SK-N-SH treated with all-trans-retinoic acid at 6 μM for 48 hours (cell line): ENCODE measurements around the gene TAF3.
A peak's percentile ranks its signal among the peaks of the same experiment; 100 is the strongest.

ENCODE experiments used
- ATAC-seq: fragments of 200-7000 bp; cut with Tn5 transposase; 3 replicates; pipeline ENCODE4 v1.9.1; 2020; ENCODE audit warnings: mild to moderate bottlenecking, moderate library complexity
- ARNTL ChIP-seq: fragments of 450-650 bp; formaldehyde crosslinking; IDR thresholded peaks from 2 replicates; pipeline ENCODE4 v1.5.0; 2020; ENCODE audit warnings: low read depth, mild to moderate bottlenecking, moderate library complexity, borderline replicate concordance
- BACH2 ChIP-seq: fragments of 250-450 bp; sonication (Bioruptor Pico); IDR thresholded peaks from 2 replicates; pipeline ENCODE4 v1.9.0; 2021; ENCODE audit warnings: mild to moderate bottlenecking, borderline replicate concordance
- ESRRG ChIP-seq: fragments of 250-450 bp; sonication (Bioruptor Pico); IDR thresholded peaks from 2 replicates; pipeline ENCODE4 v1.6.1; 2021; ENCODE audit warnings: mild to moderate bottlenecking
- GLIS3 ChIP-seq: fragments of 250-450 bp; sonication (Bioruptor Pico); IDR thresholded peaks from 2 replicates; pipeline ENCODE4 v1.5.0; 2020; ENCODE audit warnings: mild to moderate bottlenecking, moderate library complexity
- ISL1 ChIP-seq: fragments of 250-450 bp; sonication (Bioruptor Pico); IDR thresholded peaks from 2 replicates; pipeline ENCODE4 v2.1.2; 2022; ENCODE audit warnings: mild to moderate bottlenecking, moderate library complexity
- OSR1 ChIP-seq: fragments of 250-450 bp; sonication (Bioruptor Pico); IDR thresholded peaks from 2 replicates; pipeline ENCODE4 v1.8.0; 2022; ENCODE audit warnings: moderate library complexity, mild to moderate bottlenecking, inconsistent platforms
- PPARA ChIP-seq: fragments of 250-450 bp; sonication (Bioruptor Pico); IDR thresholded peaks from 2 replicates; pipeline ENCODE4 v1.5.0; 2020; ENCODE audit warnings: mild to moderate bottlenecking, borderline replicate concordance
- RARB ChIP-seq: fragments of 250-450 bp; sonication (Bioruptor Pico); IDR thresholded peaks from 2 replicates; pipeline ENCODE4 v1.8.0; 2021; ENCODE audit warnings: mild to moderate bottlenecking, moderate library complexity
- SNAI2 ChIP-seq: fragments of 250-450 bp; sonication (Bioruptor Pico); IDR thresholded peaks from 2 replicates; pipeline ENCODE4 v1.5.0; 2020; ENCODE audit warnings: mild to moderate bottlenecking, moderate library complexity
- TCF4 ChIP-seq: fragments of 250-450 bp; sonication (Bioruptor Pico); IDR thresholded peaks from 2 replicates; pipeline ENCODE4 v1.8.0; 2021; ENCODE audit warnings: mild to moderate bottlenecking, moderate library complexity, borderline replicate concordance
- TOX ChIP-seq: fragments of 250-450 bp; sonication (Bioruptor Pico); IDR thresholded peaks from 2 replicates; pipeline ENCODE4 v1.8.0; 2021; ENCODE audit warnings: mild to moderate bottlenecking, moderate library complexity, borderline replicate concordance
- ZC3H10 ChIP-seq: fragments of 250-450 bp; sonication (Bioruptor Pico); IDR thresholded peaks from 2 replicates; pipeline ENCODE4 v1.5.1; 2021; ENCODE audit warnings: mild to moderate bottlenecking, moderate library complexity
- ZNF565 ChIP-seq: fragments of 450-650 bp; formaldehyde crosslinking; conservative IDR thresholded peaks from 2 replicates; pipeline ENCODE4 v1.5.0; 2020; ENCODE audit warnings: low read depth, mild to moderate bottlenecking, moderate library complexity
- TF ChIP-seq, protein P1 (sequence below): fragments of 250-450 bp; sonication (Bioruptor Pico); IDR thresholded peaks from 2 replicates; pipeline ENCODE4 v1.5.1; 2021; ENCODE audit warnings: mild to moderate bottlenecking, moderate library complexity
- TF ChIP-seq, protein P2 (sequence below): fragments of 250-450 bp; sonication (Bioruptor Pico); IDR thresholded peaks from 2 replicates; pipeline ENCODE4 v1.5.0; 2020; ENCODE audit warnings: mild to moderate bottlenecking, moderate library complexity
- TF ChIP-seq, protein P3 (sequence below): fragments of 250-450 bp; sonication (Bioruptor Pico); IDR thresholded peaks from 2 replicates; pipeline ENCODE4 v1.8.0; 2021; ENCODE audit warnings: low read depth, mild to moderate bottlenecking, moderate library complexity, borderline replicate concordance
- TF ChIP-seq, protein P4 (sequence below): fragments of 250-450 bp; sonication (Bioruptor Pico); IDR thresholded peaks from 2 replicates; pipeline ENCODE4 v1.5.1; 2020; ENCODE audit warnings: low read depth, mild to moderate bottlenecking, moderate library complexity
- TF ChIP-seq, protein P5 (sequence below): fragments of 250-450 bp; sonication (Bioruptor Pico); IDR thresholded peaks from 2 replicates; pipeline ENCODE4 v1.8.0; 2020; ENCODE audit warnings: mild to moderate bottlenecking, moderate library complexity, borderline replicate concordance

TAF3 gene

DNA sequence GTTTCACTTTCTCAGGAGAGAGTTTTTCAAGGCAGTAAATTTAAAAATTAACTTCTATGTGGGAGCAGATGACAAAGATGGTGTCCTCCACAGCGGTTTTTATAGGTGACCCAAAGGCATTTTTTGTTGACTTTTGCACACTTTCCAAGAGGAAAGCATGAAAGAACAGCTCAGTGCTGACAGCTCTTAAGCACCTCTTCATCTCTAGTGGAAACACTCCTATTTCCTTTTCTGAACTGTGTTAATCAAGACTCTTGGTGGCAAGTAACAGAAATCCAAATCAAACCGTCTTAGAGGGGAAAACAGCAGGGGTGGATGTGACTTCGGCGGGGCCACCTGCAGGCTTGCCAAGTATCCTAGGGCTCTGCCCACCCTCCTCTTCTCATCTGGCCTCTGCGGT is 164.4 kb downstream of the TAF3 start:
- ATAC-seq, result no peak
- TF ChIP-seq ESRRG (CRISPR knock-in tag) (no peak), OSR1 (CRISPR knock-in tag) (no peak)
- TF ChIP-seq, protein P1, sequence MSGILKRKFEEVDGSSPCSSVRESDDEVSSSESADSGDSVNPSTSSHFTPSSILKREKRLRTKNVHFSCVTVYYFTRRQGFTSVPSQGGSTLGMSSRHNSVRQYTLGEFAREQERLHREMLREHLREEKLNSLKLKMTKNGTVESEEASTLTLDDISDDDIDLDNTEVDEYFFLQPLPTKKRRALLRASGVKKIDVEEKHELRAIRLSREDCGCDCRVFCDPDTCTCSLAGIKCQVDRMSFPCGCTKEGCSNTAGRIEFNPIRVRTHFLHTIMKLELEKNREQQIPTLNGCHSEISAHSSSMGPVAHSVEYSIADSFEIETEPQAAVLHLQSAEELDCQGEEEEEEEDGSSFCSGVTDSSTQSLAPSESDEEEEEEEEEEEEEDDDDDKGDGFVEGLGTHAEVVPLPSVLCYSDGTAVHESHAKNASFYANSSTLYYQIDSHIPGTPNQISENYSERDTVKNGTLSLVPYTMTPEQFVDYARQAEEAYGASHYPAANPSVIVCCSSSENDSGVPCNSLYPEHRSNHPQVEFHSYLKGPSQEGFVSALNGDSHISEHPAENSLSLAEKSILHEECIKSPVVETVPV (CRISPR knock-in tag), result no peak

DNA sequence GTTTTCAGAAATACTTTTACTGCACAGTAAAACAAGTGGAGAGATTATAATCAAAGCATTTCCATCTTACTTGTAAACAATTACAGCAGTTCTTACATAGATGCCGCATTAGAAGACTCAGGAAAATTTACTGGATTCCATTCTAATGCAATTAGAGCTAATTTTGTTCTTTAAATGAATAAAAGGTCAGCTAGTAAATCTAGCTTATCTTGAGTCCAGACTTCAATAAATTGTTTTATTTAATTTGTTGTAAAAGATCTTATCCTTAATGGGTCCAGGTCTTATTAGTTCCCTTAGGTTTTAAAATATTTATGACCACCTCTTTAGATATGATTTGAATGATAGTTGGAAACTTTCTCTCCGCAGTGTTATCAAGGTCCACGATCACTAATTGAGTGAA is 166.0 kb downstream of the TAF3 start:
- no peak for ATAC-seq
- TF ChIP-seq, protein P2, sequence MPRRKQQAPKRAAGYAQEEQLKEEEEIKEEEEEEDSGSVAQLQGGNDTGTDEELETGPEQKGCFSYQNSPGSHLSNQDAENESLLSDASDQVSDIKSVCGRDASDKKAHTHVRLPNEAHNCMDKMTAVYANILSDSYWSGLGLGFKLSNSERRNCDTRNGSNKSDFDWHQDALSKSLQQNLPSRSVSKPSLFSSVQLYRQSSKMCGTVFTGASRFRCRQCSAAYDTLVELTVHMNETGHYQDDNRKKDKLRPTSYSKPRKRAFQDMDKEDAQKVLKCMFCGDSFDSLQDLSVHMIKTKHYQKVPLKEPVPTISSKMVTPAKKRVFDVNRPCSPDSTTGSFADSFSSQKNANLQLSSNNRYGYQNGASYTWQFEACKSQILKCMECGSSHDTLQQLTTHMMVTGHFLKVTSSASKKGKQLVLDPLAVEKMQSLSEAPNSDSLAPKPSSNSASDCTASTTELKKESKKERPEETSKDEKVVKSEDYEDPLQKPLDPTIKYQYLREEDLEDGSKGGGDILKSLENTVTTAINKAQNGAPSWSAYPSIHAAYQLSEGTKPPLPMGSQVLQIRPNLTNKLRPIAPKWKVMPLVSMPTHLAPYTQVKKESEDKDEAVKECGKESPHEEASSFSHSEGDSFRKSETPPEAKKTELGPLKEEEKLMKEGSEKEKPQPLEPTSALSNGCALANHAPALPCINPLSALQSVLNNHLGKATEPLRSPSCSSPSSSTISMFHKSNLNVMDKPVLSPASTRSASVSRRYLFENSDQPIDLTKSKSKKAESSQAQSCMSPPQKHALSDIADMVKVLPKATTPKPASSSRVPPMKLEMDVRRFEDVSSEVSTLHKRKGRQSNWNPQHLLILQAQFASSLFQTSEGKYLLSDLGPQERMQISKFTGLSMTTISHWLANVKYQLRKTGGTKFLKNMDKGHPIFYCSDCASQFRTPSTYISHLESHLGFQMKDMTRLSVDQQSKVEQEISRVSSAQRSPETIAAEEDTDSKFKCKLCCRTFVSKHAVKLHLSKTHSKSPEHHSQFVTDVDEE (CRISPR knock-in tag), result peak; percentile 77
- no peak for TF ChIP-seq GLIS3 (CRISPR knock-in tag)
- TF ChIP-seq, protein P1 (CRISPR knock-in tag), result no peak
- peak; percentile 74 for TF ChIP-seq TCF4 (CRISPR knock-in tag)
- no peak for TF ChIP-seq OSR1 (CRISPR knock-in tag)
- TF ChIP-seq ISL1 (CRISPR knock-in tag), result peak; percentile 89
- TF ChIP-seq, protein P3, sequence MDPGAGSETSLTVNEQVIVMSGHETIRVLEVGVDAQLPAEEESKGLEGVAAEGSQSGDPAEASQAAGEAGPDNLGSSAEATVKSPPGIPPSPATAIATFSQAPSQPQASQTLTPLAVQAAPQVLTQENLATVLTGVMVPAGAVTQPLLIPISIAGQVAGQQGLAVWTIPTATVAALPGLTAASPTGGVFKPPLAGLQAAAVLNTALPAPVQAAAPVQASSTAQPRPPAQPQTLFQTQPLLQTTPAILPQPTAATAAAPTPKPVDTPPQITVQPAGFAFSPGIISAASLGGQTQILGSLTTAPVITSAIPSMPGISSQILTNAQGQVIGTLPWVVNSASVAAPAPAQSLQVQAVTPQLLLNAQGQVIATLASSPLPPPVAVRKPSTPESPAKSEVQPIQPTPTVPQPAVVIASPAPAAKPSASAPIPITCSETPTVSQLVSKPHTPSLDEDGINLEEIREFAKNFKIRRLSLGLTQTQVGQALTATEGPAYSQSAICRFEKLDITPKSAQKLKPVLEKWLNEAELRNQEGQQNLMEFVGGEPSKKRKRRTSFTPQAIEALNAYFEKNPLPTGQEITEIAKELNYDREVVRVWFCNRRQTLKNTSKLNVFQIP, result no peak; the same call in 1 of the 2 replicates
- no peak for TF ChIP-seq PPARA (CRISPR knock-in tag)
- TF ChIP-seq ZNF565 (CRISPR knock-in tag), result no peak
- no peak for TF ChIP-seq RARB (CRISPR knock-in tag)
- TF ChIP-seq ZC3H10 (CRISPR knock-in tag), result no peak
- no peak for TF ChIP-seq ESRRG (CRISPR knock-in tag)
- TF ChIP-seq ARNTL (CRISPR knock-in tag), result no peak
- no peak for TF ChIP-seq SNAI2 (CRISPR knock-in tag)
- TF ChIP-seq, protein P4, sequence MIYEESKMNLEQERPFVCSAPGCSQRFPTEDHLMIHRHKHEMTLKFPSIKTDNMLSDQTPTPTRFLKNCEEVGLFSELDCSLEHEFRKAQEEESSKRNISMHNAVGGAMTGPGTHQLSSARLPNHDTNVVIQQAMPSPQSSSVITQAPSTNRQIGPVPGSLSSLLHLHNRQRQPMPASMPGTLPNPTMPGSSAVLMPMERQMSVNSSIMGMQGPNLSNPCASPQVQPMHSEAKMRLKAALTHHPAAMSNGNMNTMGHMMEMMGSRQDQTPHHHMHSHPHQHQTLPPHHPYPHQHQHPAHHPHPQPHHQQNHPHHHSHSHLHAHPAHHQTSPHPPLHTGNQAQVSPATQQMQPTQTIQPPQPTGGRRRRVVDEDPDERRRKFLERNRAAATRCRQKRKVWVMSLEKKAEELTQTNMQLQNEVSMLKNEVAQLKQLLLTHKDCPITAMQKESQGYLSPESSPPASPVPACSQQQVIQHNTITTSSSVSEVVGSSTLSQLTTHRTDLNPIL (CRISPR knock-in tag), result no peak

DNA sequence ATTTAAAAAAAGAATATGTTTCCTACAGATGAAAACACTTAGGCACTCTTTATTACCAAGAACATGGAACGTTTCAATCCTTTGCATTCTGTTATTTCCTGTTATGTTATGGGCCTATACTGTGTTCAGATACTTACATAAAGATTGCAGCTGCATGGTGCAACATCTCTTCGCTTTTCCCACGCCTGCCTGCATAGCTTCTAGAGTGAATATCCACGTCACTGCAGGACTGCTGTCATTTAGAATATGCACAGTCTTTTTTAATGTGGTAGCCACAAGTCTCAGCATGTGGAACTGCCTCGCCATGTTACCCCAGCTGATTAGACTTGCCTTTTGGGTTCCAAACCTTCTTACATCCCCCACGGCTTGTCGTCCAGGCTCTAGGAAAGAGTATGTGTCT is 166.6 kb downstream of the TAF3 start:
- no peak for TF ChIP-seq PPARA (CRISPR knock-in tag)
- TF ChIP-seq TOX (CRISPR knock-in tag), result no peak
- TF ChIP-seq BACH2 (CRISPR knock-in tag), result no peak
- TF ChIP-seq, protein P5, sequence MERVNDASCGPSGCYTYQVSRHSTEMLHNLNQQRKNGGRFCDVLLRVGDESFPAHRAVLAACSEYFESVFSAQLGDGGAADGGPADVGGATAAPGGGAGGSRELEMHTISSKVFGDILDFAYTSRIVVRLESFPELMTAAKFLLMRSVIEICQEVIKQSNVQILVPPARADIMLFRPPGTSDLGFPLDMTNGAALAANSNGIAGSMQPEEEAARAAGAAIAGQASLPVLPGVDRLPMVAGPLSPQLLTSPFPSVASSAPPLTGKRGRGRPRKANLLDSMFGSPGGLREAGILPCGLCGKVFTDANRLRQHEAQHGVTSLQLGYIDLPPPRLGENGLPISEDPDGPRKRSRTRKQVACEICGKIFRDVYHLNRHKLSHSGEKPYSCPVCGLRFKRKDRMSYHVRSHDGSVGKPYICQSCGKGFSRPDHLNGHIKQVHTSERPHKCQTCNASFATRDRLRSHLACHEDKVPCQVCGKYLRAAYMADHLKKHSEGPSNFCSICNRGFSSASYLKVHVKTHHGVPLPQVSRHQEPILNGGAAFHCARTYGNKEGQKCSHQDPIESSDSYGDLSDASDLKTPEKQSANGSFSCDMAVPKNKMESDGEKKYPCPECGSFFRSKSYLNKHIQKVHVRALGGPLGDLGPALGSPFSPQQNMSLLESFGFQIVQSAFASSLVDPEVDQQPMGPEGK (CRISPR knock-in tag), result no peak
- no peak for TF ChIP-seq SNAI2 (CRISPR knock-in tag)
- TF ChIP-seq, protein P2 (CRISPR knock-in tag), result no peak
- no peak; the same call in 2 of the 3 replicates for ATAC-seq
